Keratinocyte (primary cell): ENCODE data around the gene NDEL1.

Source experiments
- CTCF ChIP-seq, 3 experiments: IDR thresholded peaks in 1 of 3; conservative IDR thresholded peaks in 1 of 3; optimal IDR thresholded peaks in 1 of 3; 2 replicates in 2 of 3; 3 replicates in 1 of 3; pipeline versions ENCODE3 to v1.5.1; 2011; ENCODE audit warnings: low read length in 3 of 3, mild to moderate bottlenecking in 3 of 3, moderate library complexity in 2 of 3, control low read depth in 1 of 3, inconsistent platforms in 1 of 3; ENCODE audit not compliant: insufficient read depth in 2 of 3; ENCODE audit errors: extremely low read depth in 1 of 3
- EZH2 ChIP-seq: IDR thresholded peaks from one replicate; pipeline ENCODE4 v1.6.1; 2012; ENCODE audit warnings: inconsistent platforms, mild to moderate bottlenecking, low read length, moderate library complexity

DNA sequence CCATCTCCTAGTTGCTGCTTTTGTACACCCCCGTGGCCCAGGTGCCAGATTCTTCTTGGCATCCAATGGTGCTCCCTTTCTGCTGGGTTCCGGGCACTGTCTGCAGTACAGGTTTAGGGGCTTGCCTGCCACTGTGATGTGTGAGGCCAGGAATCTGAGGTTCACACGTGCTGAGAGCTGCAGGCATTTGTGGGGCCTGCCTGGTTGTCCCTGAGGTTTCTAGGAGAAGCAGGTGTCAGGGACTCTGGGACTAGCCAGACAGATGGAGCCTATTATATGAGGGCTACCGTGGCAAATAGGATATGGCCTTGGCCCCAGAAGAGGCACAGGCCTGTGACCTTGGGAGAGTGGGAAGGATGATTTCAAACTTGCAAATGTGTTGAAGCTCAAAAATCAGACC lies 29.3 kb downstream of the NDEL1 start:
- TF ChIP-seq CTCF (optimal IDR thresholded peaks at IDR 0.05 in 1 of 3, IDR thresholded peaks at IDR 0.05 in 1 of 3, conservative IDR thresholded peaks at IDR 0.05 in 1 of 3; ENCODE audit: extremely low read depth in 1 of 3, insufficient read depth in 2 of 3, low read length in 3 of 3) (no peak), EZH2 (no peak)
